AML-193 (cell line): ENCODE measurements around the gene UBR7.
"Not testable (repeated sequence)": the region's sequence is repeated elsewhere in the genome, so short reads cannot be mapped to it uniquely, and the experiment has no call there.

ENCODE experiments used
- DNase-seq, 2 experiments: peaks; one replicate each; lab custom pipeline; 2025; lab: John Stamatoyannopoulos, UW

UBR7 gene

DNA sequence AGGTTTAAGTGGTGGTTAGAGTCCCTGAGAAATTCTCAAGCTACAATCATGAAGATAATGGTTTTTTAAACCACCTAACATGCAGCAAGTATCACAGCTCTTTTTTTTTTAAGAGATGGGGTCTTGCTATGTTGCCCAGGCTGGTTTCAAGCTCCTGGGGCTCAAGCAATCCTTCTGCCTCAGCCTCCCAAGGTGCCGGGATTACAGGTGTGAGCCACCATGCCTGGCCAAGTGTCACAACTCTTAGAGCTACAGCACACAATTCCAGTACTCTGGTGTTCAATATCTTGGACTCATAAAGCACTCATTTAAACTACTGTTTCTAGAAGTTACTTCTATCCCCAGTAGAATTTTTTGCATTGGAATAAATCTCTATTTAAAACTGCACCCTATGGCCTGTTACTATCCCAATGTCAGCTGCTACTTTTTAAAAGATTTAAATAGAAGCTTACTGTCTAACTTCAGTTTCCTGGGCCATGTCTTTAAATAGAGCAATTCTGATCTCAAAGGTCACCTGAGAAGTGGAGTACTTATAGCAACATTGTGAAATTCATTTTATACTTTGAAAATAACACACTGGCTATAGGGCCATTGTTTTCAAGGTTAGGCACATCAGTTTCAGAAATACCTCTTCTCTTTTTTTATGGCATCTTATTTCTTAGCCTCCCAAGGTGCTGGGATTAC, 11.6 kb upstream of the UBR7 start:
- no peak for DNase-seq

DNA sequence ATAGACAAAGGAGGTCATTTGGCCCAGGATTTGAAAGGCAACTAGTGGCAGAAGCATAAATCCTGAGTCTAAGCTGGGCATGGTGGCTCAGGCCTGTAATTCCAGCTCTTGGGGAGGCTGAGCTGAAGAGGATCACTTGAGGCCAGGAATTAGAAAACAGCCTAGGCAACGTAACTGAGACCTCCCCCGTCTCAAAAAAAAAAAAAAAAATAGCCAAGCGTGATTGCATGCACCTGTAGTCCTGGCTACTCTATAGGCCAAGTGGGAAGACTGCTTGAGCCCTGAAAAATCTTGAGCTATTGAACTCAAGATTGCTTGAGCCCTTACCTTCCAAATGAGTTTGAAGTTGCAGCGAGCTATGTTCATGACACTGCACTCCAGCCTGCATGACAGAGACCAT, 8.0 kb upstream of the UBR7 start:
- DNase-seq: no peak

DNA sequence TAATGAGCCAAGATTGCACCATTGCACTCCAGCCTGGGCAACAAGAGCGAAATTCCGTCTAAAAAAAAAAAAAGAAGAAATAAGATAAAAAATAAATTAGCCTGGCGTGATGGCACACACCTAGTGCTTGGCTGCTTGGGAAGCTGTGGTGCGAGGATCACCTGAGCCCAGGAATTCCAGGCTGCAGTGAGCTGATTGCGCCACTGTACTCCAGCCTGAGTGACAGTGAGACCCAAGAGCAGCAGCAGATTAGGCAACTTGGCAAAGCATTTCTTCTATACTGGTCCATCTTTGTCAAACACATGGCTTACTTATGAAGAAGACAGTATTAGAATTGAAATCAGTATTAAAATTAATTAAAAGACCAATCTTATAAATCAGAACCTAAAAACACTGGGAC, 6.5 kb upstream of the UBR7 start:
- no peak for DNase-seq

DNA sequence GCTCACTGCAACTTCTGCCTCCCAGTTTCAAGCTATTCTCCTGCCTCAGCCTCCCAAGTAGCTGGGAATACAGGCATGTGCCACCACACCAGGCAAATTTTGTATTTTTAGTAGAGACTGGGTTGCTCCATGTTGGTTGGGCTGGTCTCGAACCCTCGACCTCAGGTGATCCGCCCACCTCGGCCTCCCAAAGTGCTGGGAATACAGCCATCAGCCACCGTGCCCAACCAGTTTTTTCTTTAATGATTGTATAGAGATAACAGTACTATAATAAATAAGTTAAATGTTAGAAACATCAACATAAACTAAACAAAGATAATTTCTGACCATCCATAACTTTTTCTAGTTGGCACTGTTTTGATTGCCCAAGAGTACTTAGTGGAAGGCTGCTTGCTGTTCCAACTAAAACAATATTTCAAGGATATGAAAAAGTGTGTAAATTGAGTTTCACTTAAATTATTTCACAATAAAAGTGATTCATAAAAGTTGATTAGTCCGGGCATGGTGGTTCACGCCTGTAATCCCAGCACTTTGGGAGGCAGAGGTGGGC, 5.8 kb upstream of the UBR7 start:
- no peak for DNase-seq

DNA sequence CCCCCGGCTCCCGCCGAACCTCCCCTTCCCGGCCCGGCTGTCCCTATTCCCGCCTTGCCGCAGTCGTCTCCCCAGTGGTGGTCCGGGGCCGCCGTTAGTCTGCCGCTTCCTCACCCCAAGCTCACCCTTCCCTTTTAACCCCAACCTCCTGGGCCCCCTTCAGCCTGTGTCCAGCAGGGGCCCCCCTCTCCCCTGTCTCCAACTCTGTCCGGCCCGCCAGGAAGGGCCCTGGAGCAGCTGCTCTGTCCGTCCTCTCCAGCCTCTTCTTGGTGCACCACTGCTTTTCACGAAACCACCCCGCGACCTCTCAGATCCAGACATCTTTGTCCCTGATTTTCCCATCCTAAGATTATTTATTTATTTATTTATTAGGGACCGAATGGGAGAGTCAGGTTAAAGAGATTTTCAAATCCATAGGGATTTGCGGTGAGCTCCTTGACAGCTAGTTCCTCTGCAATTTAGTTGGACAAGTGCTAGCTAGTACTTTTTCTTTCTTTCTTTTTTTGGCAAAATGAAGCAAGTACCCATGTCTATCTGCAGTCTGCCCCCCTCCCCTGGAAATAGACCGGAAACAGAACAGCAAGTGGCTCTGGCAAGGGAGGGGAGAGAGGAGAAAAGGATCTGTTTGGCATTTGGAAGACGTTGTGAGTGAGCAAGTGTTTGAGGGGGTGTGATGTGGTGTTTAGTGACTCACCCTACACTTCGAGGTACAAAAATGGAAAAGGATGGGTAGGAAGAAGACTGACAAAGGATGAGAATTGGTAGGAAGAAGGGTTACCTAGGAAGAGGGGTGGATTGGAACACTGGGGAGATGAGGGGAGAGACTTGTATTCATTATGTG, 632 bp downstream of the UBR7 start:
- DNase-seq: peak; percentile 15 to 22

DNA sequence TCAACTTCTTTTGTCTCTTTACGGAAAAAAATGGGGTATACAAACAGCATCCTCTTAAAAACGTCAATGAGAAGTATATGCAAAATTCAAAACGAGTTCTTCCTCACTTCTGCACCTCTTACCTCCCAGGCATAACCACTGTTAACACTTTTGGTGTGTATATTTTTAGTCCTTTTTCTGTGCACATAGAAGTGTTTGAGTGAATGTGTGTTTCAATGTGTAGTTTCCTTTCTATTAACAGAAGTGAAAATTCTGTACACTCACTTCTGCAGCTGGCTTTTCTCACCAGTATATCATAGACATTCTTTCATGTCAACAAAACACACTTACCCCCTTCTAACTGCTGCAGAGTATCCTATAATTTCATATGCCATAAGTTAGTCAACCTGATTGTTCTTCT, 5.4 kb downstream of the UBR7 start:
- no peak for DNase-seq

DNA sequence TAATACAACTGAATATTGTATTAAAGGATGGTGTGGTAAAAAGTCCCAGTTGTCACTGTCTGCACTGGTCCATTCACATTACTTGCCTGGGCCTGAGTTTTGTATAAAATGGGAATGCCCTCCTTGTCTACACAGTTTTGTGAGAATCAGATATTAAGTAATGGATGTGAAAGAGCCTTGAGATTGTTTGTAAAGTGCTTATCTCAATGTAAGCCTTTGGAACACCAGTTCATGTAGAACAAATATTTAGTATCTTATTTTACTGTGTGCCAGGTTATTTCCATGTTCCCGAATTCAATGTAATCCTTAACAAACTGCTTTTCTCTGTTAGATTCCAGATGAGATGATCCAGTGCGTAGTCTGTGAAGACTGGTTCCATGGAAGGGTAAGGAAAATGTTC, 7.5 kb downstream of the UBR7 start:
- DNase-seq: no peak

DNA sequence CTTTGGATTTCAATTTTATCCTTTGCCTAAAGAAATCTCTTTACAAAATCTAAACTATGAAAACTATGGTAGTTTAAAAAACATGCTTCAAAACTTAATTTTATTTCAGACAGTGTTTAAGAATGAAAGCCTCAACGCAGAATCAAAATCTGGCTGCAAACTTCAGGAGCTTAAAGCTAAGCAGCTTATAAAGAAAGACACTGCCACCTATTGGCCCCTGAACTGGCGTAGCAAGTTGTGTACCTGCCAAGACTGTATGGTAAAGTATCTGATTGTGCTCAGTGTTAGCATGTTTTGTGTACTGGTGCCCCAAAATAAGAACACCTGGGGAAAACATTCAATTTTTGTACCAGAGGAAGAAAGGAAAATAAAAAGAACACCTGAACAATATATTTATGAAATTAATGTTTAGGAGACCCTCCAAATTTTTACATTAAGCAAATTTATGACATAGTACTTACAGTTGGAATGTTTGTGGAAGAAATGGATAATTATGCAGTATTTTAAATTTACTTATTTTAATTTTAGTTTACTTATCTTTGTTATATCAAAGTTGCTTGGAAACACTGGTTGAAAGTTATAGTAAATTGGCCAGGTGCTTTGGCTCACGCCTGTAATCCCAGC, 12.2 kb downstream of the UBR7 start:
- DNase-seq: peak; percentile 55 to 71

DNA sequence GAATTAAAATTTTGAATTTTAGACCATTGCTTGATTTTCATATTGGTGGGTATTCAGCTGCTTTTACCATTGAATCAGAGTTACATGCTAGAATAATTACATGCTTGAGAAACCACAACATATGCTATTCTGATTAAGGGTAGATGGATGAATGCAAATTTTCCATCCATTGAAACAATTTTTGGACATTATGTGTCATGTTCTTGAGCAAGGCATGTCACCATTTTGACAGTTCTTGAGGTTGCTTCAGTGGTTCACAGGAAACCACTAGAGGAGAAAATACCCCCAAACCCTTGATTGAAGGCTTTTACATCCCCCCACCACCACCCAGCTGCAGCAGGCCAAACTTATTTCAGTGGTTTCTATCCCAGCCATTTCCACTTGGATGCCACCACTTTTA, 13.5 kb downstream of the UBR7 start:
- DNase-seq: no peak

DNA sequence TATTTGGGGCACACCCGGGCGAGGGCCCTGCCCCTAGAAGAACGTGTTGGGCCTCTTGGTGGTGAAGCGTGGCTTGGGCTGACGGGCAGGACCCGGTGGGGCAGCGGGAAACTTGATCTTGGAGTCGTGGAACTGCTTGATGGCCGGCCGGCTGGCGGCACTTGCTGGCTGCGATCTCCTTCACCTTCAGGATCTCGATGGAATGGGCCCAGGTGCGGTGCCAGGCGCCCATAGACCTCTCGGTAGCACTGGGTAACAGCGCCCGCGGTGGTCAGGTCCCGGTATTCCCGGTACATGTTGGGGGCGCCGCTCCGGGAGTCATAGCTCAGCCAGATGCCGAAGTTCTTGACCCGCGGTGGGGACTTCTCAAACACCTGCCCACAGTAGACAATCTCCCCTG, 16.5 kb downstream of the UBR7 start:
- DNase-seq: no peak

DNA sequence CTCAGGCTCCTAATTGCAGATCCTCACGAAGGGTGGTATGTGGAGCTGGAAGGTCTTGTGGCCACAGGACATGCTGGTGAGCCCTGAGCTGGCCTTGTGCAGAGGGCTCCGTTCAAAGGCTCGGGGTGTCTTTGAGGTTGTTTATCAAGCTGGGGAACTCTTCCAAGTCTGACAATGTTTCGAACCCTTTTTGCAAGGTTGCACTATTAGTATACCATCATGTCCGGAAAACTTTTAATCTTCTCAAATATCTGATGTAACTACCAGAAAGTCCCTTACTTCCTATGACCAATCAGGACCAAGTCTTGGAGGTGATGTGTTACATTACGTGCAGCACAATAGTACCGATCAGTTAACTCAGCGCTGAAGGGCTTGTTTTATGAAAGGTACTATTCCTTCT, 21.5 kb downstream of the UBR7 start:
- no peak for DNase-seq

DNA sequence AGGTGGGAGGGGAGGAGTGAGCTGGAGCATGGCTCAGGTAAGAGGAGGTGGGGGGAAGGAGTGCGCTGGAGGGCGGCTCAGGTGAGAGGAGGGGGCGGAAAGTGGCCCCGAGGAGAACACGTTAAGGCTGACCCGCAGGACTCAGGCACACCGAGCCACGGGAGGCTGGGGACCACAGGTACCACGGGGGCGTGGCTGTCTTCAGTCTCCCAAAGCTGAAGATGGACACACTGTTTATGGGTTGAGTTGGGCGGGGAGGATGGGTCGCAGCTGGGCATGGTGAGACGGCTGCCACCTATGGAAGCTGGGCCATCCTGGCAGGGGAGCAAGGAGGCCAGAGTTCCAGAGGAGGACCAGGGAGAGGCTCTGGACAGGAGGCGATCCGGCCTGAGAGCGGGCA, 23.5 kb downstream of the UBR7 start:
- DNase-seq: no peak

DNA sequence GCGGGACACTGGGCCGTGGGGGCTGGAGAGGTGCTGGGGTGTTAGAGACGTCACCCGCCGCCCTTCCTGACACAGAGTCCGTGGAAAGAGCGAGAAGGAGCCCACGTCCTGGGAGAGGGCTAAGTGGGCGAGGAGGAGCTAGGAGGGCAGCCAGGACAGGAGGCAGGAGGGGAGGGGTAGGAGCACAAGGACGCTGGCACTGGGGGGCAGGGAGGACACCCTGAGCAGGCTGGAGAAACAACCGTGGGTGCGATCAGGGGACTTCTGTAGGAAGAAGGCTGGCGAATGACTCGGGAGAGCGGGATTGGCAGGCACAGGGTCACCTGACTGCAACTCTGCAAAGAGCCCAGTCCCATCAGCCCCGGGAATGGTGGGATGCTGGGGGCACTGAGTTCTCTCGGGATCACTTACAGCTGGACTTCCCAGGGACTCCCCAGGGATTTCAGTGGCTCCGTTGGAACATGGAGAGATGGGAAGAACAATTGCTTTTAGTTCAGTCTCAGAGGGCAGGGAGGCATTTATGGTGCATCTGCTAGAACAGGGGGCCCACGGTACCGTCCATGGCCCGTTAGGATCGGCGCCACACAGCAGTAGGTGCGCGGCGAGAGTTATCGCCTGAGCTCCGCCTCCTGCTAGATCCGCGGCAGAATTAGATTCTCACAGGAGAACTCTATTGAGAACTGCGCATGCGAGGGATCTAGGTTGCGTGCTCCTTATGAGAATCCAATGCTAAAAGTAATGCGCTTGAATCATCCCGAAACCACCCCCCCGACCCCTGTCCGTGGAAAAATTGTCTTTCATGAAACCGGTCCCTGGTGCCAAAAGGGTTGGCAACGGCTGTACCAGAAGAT, 24.3 kb downstream of the UBR7 start:
- no peak for DNase-seq

DNA sequence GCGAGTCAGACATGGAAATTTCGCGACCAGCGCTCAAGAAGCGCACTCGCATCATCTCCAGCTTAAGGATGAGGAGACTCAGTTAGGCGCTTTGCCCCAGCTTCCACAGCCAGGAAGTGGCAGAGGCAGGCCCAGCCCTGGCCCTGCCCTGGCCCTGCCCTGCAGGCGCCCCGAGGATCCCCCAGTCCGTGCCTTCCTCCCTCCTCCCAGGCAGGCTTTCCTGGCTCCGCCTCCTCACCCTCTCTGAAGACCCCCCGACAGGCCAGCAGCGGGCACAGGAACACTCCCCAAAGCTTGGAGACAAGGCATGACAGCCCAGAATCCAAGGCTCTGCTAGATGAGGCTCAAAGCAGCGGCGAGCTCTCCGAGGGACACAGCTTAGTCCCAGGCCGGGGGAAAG, 25.1 kb downstream of the UBR7 start:
- DNase-seq: no peak

DNA sequence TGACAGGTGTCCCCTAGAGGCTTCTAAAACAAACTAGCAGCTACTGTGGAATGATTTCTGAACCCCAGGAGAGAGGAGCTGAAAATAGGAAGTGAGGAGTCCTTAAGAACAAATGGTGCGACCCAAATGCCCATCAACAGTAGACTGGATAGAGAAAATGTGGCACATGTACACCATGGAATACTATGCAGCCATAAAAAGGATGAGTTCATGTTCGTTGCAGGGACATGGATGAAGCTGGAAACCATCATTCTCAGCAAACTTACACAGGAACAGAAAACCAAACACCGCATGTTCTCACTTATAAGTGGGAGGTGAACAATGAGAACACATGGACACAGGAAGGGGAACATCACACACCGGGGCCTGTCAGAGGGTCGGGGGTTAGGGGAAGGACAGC, 26.0 kb downstream of the UBR7 start:
- not testable (repeated sequence) for DNase-seq

DNA sequence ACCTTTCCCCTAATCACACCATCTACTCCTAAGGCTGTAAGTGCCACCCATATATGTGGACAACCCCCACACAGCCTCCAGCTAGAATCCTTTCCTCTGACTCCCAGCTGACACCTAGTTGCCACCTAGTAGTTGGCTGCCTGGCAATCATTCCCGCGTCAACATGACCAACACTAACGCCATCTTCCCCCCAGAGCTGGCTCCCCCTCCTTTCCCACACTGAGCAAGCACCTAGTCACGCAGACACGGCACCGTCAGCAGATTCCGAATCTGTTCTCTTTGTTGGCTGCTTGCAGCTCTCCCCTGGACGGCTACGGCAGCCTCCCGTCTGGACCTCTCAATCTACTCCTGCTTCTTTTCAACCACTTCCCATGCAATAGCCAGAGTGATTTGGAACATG, 27.7 kb downstream of the UBR7 start:
- DNase-seq: no peak

DNA sequence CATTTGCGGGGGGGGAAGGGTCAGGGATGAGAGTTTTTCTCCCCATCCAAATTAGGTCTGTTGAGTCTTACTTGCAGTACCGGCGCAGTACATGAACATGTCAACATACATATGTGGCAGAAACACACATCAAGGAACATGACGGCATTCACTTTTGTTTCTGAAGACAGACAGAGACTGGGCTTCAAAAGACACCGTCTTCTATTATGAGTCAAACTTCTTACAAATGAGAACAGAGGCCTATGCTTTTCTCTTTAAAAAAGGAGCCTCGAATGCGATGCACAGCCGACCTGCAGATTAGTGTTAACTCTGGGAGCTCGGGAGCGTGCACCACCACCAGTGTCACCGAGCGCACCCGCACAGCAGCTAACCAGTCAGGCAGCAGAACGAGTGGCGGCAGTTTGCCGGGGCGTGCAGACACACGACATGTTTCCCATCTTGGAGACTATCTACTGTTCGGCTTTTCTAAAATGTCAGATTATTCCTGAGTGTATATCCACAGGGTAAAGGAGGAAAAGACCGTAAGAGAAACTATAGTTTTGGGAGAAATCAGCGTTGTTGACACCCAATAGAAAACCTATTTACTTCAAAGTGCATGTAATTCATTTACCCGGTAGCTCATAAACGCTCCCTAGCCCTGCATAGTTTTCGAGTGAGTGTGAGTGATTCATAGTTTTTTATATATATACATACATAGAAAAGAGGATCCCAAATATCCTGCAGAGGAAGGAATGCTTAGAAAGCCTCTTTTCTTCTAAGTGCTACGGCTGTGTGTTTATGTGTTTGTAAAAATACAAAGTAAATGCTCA, 33.0 kb downstream of the UBR7 start:
- no peak for DNase-seq

DNA sequence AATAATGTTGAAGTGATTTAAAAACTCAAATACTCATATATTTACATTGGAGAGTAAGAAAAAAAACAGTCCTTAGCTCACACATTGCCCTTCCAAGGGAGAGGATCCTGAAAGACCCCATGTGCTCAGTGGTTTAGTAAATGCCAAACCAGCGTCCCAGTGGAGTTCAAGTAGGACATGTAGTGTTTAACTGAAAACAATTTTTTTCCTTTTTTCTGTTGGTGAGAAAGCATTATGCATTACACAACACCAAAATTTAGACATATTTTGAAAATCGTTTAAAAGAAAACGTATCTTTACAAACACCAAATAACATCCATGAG, 33.6 kb downstream of the UBR7 start:
- no peak for DNase-seq

DNA sequence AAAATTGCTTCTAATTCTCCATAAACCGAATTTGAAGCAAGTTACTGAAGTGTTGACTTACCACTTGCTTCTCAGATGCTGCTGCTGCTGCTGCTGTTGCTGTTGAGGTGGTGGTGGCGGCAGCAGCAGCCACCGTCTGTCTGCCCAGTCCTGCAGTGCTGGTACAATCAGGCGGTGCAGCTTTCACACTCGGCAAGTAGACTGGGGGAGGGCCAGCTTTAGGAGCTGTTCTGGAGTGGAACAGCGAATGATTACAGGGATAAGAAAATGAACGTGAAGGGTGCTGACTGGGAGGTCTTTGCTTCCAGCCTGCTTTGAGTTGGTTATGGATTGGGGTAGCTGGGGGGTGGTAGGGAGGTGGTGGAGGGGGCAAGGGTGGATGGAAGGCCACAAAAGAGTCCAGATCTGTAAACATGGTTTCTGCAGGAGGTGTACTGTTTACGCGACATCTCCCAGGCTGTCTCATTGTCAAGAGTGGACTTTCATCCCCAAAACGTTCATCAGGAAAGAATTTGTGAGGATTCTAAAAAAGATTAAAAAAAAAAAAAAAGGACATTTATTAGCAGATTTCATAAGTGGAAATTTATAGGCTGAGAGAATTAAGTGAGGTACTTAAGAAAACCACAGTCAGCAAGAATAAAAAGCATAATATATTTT, 38.8 kb downstream of the UBR7 start:
- no peak for DNase-seq

DNA sequence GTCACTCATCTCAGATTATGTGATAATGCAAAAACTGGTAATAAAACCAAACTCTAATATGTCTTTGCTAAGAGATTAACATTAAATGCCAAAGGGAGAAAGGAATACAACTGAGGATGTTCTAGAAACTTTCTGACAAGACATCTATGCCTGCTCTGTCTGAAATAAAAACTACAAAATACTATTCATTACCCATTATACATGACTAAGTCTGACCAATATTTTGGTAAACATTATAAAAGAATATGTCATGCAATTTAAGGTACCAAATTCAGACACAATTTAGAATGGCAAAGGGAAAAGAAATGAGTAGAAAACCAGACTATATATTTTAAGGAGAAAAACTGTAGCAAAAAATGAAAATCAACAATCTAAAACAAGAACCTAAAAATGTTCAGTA, 39.5 kb downstream of the UBR7 start:
- no peak for DNase-seq
